ENCODE results near the gene PPP1R12B. TPM values are rescaled to one million over a fixed set of nuclear protein-coding genes. Genes with fewer than 3 reads are reported as not detected.

Gene PPP1R12B
- total RNA-seq, 4 donors from 2014 or later: 20.6 to 120 (median 36.9) TPM

- Histone ChIP-seq H3K27me3 (peaks cover 9 to 98% (median 18%) of the 10 kb centered on the region in 4 donors), H3K36me3 (no peaks in the 10 kb centered on the region), H3K4me3 (no peak overlapping the region), H3K9me3 (no peaks in the 10 kb centered on the region), H3K27ac (no peak overlapping the region), H3K4me1 (peaks cover 17 to 24% (median 24%) of the 10 kb centered on the region in 3 donors)
- DNase-seq: no peak
- intact Hi-C loops (cut with DNase I): no loop called here
- 79 to 88% methylated on average over 7 to 9 of the region's 9 CpGs for WGBS, 2 donors
- TF ChIP-seq POLR2A (IDR thresholded peaks at IDR 0.05) (no peak), CTCF (IDR thresholded peaks at IDR 0.05) (no peak)
Measured at GRCh38 chr1:202639500-202639899, 291.0 kb downstream of the PPP1R12B start.

- Histone ChIP-seq H3K4me3 (peak overlapping the region in 2 of 4 donors; percentile 39 to 57), H3K27ac (no peak overlapping the region), H3K9me3 (no peaks in the 10 kb centered on the region), H3K36me3 (no peaks in the 10 kb centered on the region), H3K4me1 (peaks cover 17 to 24% (median 24%) of the 10 kb centered on the region in 3 donors), H3K27me3 (peaks cover 9 to 100% (median 18%) of the 10 kb centered on the region in 4 donors)
- TF ChIP-seq POLR2A (IDR thresholded peaks at IDR 0.05) (no peak), CTCF (IDR thresholded peaks at IDR 0.05) (no peak)
- no peak for DNase-seq
- intact Hi-C loops (cut with DNase I): no loop called here
- 41% methylated on average over 7 of the region's 20 CpGs; no CpG with 5 or more reads in 1 of the 2 donors for WGBS, 2 donors
Measured at GRCh38 chr1:202642212-202642611, 293.7 kb downstream of the PPP1R12B start.

Small RNA genes lying within 50 kb of the gene (small RNA-seq; reads per million reads assigned to genes)
- gene AC099336.2: 0 reads per million in 4 donors
- 0 to 0.09 (median 0) reads per million in 4 donors for gene RF00156
- 0 reads per million in 4 donors for gene RNU6-89P

Other genes with a start within 250 kb of the PPP1R12B start
- under 1 TPM in 1 of 4 donors, not detected in 3; 0.09 TPM for gene GPR37L1, start 225.8 kb upstream of the PPP1R12B start, total RNA-seq
- 10 to 100 TPM; 21.2 to 31.3 (median 23.1) TPM for gene ARL8A, start 204.0 kb upstream of the PPP1R12B start, total RNA-seq
- 1 to 10 TPM; 1.9 to 5.5 (median 3.1) TPM for gene PTPN7, start 188.1 kb upstream of the PPP1R12B start, total RNA-seq
- 1 to 10 TPM in 3 of 4 donors, under 1 TPM in 1; 0.53 to 6.4 (median 2.9) TPM for gene LGR6, start 154.9 kb upstream of the PPP1R12B start, total RNA-seq
- gene UBE2T, start 6.8 kb upstream of the PPP1R12B start, total RNA-seq: 10 to 100 TPM in 2 of 4 donors, 1 to 10 TPM in 2; 5.6 to 24.4 (median 12.1) TPM